ENCODE measurements around the gene SHKBP1. TPM values are rescaled to one million over a fixed set of nuclear protein-coding genes. Genes with fewer than 3 reads are reported as not detected.

The SHKBP1 gene
- total RNA-seq, 1 donor from 2014 or later: 76.3 TPM

DNA sequence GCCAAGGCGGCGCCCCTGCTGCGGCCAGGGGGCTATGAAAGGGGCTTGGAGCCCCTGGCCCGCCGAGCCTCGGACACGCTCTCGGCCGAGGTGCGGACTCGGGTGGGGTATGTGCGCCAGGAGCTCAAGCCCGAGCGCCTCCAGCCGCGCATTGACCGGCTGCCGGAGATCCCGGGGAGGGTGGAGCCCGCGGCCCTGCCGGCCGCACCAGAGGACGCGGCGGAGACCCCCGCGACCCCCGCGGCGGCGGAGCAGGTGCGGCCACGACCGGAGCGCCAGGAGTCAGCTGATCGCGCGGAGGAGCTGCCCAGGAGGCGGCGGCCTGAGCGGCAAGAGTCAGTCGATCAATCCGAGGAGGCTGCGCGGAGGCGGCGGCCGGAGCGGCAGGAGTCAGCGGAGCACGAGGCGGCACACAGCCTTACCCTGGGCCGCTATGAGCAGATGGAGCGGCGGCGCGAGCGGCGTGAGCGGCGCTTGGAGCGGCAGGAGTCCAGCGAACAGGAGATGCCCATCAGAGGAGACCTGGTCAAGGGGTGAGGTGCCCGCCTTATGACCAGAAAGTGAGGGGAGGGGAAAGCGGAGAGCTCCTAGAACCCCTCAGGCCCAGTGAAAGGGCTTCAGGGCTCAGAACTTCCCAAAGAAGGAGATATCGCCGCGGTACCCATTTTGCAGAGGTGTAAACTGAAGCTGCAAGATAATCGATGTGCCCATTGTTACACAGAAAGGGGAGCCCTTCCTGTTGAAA is 8.8 kb upstream of the SHKBP1 start:
- peaks cover 5% of the 10 kb centered on the region for H3K9me3 Mint-ChIP-seq
- TF ChIP-seq, protein P1, sequence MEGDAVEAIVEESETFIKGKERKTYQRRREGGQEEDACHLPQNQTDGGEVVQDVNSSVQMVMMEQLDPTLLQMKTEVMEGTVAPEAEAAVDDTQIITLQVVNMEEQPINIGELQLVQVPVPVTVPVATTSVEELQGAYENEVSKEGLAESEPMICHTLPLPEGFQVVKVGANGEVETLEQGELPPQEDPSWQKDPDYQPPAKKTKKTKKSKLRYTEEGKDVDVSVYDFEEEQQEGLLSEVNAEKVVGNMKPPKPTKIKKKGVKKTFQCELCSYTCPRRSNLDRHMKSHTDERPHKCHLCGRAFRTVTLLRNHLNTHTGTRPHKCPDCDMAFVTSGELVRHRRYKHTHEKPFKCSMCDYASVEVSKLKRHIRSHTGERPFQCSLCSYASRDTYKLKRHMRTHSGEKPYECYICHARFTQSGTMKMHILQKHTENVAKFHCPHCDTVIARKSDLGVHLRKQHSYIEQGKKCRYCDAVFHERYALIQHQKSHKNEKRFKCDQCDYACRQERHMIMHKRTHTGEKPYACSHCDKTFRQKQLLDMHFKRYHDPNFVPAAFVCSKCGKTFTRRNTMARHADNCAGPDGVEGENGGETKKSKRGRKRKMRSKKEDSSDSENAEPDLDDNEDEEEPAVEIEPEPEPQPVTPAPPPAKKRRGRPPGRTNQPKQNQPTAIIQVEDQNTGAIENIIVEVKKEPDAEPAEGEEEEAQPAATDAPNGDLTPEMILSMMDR (conservative IDR thresholded peaks at IDR 0.05): no peak
- H3K4me3 Mint-ChIP-seq: no peak overlapping the region
- peaks cover 79% of the 10 kb centered on the region for H3K27me3 Mint-ChIP-seq (ENCODE audit: low read depth)
- H3K27ac Mint-ChIP-seq (ENCODE audit: unreplicated experiment): no peak overlapping the region
- peaks cover 13% of the 10 kb centered on the region for H3K4me1 Mint-ChIP-seq
- no peak for DNase-seq (ENCODE audit: low read depth, low spot score)
- no peaks in the 10 kb centered on the region for H3K36me3 Mint-ChIP-seq (ENCODE audit: low read depth)

DNA sequence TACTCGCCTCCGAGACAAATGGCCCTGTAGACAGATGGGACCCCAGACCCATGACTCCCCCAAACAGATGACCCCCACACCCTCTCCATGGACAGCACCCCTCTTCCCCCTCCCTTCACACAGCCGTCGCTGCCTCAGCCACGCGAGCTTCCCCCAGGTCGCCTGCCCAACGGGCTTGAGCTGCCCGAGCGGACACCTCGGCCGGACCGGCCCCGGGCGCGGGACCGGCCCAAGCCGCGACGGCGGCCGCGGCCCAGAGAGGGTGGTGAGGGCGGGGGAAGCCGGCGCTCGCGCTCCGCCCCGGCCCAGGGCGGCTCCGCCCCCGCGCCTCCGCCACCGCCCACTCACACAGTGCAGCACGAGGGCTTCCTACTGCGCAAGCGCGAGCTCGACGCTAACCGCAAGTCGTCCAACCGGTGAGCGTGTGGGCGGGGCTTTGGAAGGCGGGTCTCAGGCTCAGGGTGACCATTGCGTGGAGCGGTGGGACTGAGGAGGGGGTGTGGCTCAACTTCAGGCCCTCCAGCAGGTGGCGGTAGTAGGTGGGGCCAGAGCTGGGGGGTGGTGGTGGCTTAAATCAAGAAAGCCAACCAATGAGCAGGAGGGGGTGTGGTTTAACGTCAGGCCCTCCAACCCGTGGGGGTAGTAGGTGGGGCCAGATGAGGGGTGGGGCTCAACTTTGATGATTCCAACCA is 6.2 kb upstream of the SHKBP1 start:
- H3K27me3 Mint-ChIP-seq (ENCODE audit: low read depth): peaks cover 58% of the 10 kb centered on the region
- peaks cover 17% of the 10 kb centered on the region for H3K4me1 Mint-ChIP-seq
- H3K36me3 Mint-ChIP-seq (ENCODE audit: low read depth): no peaks in the 10 kb centered on the region
- TF ChIP-seq, protein P1 (conservative IDR thresholded peaks at IDR 0.05): no peak
- H3K27ac Mint-ChIP-seq (ENCODE audit: unreplicated experiment): no peak overlapping the region
- H3K4me3 Mint-ChIP-seq: peak overlapping the region; percentile 71
- peak; percentile 98 for DNase-seq (ENCODE audit: low read depth, low spot score)
- peaks cover 5% of the 10 kb centered on the region for H3K9me3 Mint-ChIP-seq

DNA sequence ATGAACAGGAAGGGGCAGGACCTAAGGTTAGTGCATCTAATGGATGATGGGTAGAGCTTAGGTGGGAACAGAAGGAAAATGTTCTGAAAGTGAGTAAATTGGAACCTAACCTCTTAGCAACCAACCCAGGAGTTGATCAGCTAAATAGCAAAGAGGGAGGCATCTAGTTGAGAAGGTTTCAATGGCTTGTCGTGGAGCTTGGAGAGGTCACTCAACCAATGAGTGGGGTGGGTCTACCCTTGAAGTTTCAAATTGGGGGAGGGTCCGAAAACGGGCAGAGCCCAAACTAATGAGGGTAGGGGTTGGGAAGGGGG is 5.7 kb upstream of the SHKBP1 start:
- H3K27ac Mint-ChIP-seq (ENCODE audit: unreplicated experiment): no peak overlapping the region
- peaks cover 53% of the 10 kb centered on the region for H3K27me3 Mint-ChIP-seq (ENCODE audit: low read depth)
- peaks cover 5% of the 10 kb centered on the region for H3K9me3 Mint-ChIP-seq
- peak overlapping the region; percentile 71 for H3K4me3 Mint-ChIP-seq
- no peak for DNase-seq (ENCODE audit: low read depth, low spot score)
- TF ChIP-seq, protein P1 (conservative IDR thresholded peaks at IDR 0.05): no peak
- peaks cover 17% of the 10 kb centered on the region for H3K4me1 Mint-ChIP-seq
- no peaks in the 10 kb centered on the region for H3K36me3 Mint-ChIP-seq (ENCODE audit: low read depth)

DNA sequence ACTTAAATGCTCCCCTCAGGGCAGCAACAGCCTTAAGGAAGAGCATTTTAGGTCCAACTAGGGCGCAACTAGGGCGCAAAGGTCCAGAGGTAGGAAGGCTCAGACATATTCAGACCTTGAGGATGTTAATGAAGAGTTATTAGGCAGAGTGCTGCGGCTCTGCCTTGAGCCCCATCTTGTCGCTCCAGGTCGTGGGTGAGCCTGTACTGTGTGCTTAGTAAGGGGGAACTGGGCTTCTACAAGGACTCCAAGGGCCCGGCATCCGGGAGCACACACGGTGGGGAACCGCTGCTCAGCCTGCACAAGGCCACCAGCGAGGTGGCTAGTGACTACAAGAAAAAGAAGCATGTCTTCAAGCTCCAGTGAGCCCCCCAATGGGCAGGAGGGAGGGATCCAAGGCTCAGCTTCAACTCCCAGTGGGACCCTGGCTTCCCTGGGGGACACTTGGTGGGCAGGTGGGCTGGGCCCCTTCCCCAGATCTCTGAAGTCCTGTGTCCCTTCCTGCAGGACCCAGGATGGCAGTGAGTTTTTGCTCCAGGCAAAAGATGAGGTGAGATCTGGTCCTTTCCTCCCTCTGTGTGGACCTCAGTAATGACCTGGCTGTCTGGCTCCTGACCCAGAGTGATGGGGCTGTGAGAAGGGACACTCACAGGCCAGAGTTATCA is 4.7 kb upstream of the SHKBP1 start:
- no peak overlapping the region for H3K27ac Mint-ChIP-seq (ENCODE audit: unreplicated experiment)
- H3K9me3 Mint-ChIP-seq: peaks cover 5% of the 10 kb centered on the region
- no peaks in the 10 kb centered on the region for H3K36me3 Mint-ChIP-seq (ENCODE audit: low read depth)
- peak overlapping the region; percentile 20 for H3K4me3 Mint-ChIP-seq
- DNase-seq (ENCODE audit: low read depth, low spot score): no peak
- TF ChIP-seq, protein P1 (conservative IDR thresholded peaks at IDR 0.05): no peak
- H3K4me1 Mint-ChIP-seq: peaks cover 17% of the 10 kb centered on the region
- H3K27me3 Mint-ChIP-seq (ENCODE audit: low read depth): peaks cover 43% of the 10 kb centered on the region

DNA sequence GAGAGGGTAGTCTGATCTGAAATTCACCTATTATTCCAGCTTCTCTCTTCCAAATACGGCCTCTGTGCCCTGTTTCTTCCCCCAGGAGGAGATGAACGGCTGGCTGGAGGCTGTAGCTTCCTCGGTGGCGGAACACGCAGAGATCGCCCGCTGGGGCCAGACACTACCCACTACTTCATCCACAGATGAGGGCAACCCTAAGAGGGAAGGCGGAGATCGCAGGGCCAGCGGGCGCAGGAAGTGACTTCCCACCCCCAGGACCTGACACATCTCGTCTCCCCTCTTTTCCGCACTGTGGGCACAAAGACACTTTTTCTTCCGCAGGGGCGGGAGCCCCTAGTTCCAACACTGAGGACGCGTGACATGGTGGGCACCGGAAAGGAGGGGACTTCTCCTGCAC is 1.3 kb upstream of the SHKBP1 start:
- H3K4me3 Mint-ChIP-seq: peak overlapping the region; percentile 80
- DNase-seq (ENCODE audit: low read depth, low spot score): no peak
- H3K9me3 Mint-ChIP-seq: peaks cover 5% of the 10 kb centered on the region
- H3K36me3 Mint-ChIP-seq (ENCODE audit: low read depth): no peaks in the 10 kb centered on the region
- TF ChIP-seq, protein P1 (conservative IDR thresholded peaks at IDR 0.05): no peak
- H3K27ac Mint-ChIP-seq (ENCODE audit: unreplicated experiment): no peak overlapping the region
- H3K4me1 Mint-ChIP-seq: peaks cover 22% of the 10 kb centered on the region
- peaks cover 11% of the 10 kb centered on the region for H3K27me3 Mint-ChIP-seq (ENCODE audit: low read depth)
